Activated T-helper 1 cell treated with anti-CD3 and anti-CD28 coated beads, Interleukin-12 subunit alpha, Interleukin-12 subunit beta, Interleukin-2, Interleukin-4 antibody, amounts not matched to agents 30 ng/mL and 10 ng/mL and 1 ng/mL, durations not matched to agents 14 hours and 24 hours and 36 hours (primary cell): Measurements from ENCODE around the gene TCEA2. TPM values are rescaled to one million over a fixed set of nuclear protein-coding genes. Genes with fewer than 3 reads are reported as not detected.
A peak's percentile ranks its signal among the peaks of the same experiment; 100 is the strongest.

Experiments used
- DNase-seq: peaks from one replicate; pipeline ENCODE4 v3.0.0; 2021; ENCODE audit warnings: low spot score
- H3K27ac Mint-ChIP-seq: one replicate; pipeline ENCODE4 v1.8.0; 2021; ENCODE audit warnings: mild to moderate bottlenecking, mixed read lengths
- H3K27me3 Mint-ChIP-seq: one replicate; pipeline ENCODE4 v1.8.0; 2022; ENCODE audit warnings: mild to moderate bottlenecking, moderate library complexity, mixed read lengths; ENCODE audit not compliant: insufficient read depth
- H3K36me3 Mint-ChIP-seq: one replicate; pipeline ENCODE4 v1.8.0; 2021; ENCODE audit warnings: low read depth, mixed read lengths
- H3K4me1 Mint-ChIP-seq: one replicate; pipeline ENCODE4 v1.8.0; 2021; ENCODE audit warnings: low read depth, mixed read lengths
- H3K4me3 Mint-ChIP-seq: one replicate; pipeline ENCODE4 v1.8.0; 2021; ENCODE audit warnings: mild to moderate bottlenecking, moderate library complexity, mixed read lengths
- H3K9me3 Mint-ChIP-seq: one replicate; pipeline ENCODE4 v1.8.0; 2021; ENCODE audit warnings: mixed read lengths
- intact Hi-C: fragments of 100-400 bp; cut with micrococcal nuclease; formaldehyde crosslinking; loops from one replicate; pipeline ENCODE4 v1.15.1; 2024
- total RNA-seq: library from RNA; stranded (reverse); gene quantifications from 2 replicates; pipeline ENCODE4 v1.2.3, GENCODE V29; 2022

Gene TCEA2
- total RNA-seq, 1 donor from 2014 or later, result 33.8 TPM

- no peak overlapping the region for H3K4me3 Mint-ChIP-seq
- peaks cover 16% of the 10 kb centered on the region for H3K4me1 Mint-ChIP-seq
- no peaks in the 10 kb centered on the region for H3K36me3 Mint-ChIP-seq
- no peak overlapping the region for H3K27ac Mint-ChIP-seq
- no peak for DNase-seq
- peaks cover 2% of the 10 kb centered on the region for H3K27me3 Mint-ChIP-seq
- intact Hi-C loops, result loop anchor here (5.0 kb wide), 1 partner anchor 269 kb away; no protein-coding TSS in a partner anchor
- no peaks in the 10 kb centered on the region for H3K9me3 Mint-ChIP-seq
Measured at GRCh38 chr20:64055893-64056638, 6.9 kb upstream of the TCEA2 start.

DNA sequence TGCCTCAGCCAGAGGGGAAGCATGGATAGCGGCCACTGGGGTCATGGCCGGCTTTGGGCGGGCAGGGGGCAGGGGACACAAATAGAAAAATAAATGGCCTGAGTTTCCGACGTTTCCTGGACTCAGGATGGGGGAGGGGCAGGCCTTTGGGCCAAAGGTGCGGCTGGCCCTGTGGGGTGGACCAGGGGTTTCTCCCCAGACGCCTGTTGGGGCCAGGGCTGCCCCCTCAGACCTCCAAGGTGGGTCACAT is 6.4 kb upstream of the TCEA2 start:
- intact Hi-C loops, result loop anchor here (5.0 kb wide), 1 partner anchor 269 kb away; no protein-coding TSS in a partner anchor
- no peak for DNase-seq

GRCh38 chr20:64056889-64057627 is 5.9 kb upstream of the TCEA2 start:
- Mint-ChIP-seq H3K9me3 (no peaks in the 10 kb centered on the region), H3K4me1 (peaks cover 18% of the 10 kb centered on the region), H3K36me3 (no peaks in the 10 kb centered on the region), H3K4me3 (peak overlapping the region; percentile 75), H3K27ac (peak overlapping the region; percentile 75), H3K27me3 (no peaks in the 10 kb centered on the region)
- DNase-seq, result no peak
- intact Hi-C loops, result loop anchor here (1.0 to 5.0 kb wide), 2 partner anchors 18 to 270 kb away; no protein-coding TSS in a partner anchor

More for the DNA sequence above, 6.4 kb upstream of the TCEA2 start:
- Mint-ChIP-seq H3K4me1 (peaks cover 16% of the 10 kb centered on the region), H3K36me3 (no peaks in the 10 kb centered on the region), H3K27ac (no peak overlapping the region), H3K4me3 (no peak overlapping the region), H3K9me3 (no peaks in the 10 kb centered on the region), H3K27me3 (peaks cover 2% of the 10 kb centered on the region)

- no peaks in the 10 kb centered on the region for H3K27me3 Mint-ChIP-seq
- intact Hi-C loops, result loop anchor here (1.0 to 5.0 kb wide), 2 partner anchors 19 to 271 kb away; no protein-coding TSS in a partner anchor
- peak; percentile 70 for DNase-seq
- no peaks in the 10 kb centered on the region for H3K36me3 Mint-ChIP-seq
- H3K4me1 Mint-ChIP-seq, result peaks cover 22% of the 10 kb centered on the region
- H3K4me3 Mint-ChIP-seq, result peak overlapping the region; percentile 75
- H3K27ac Mint-ChIP-seq, result peak overlapping the region; percentile 75
- no peaks in the 10 kb centered on the region for H3K9me3 Mint-ChIP-seq
Measured at GRCh38 chr20:64057628-64058498, 5.1 kb upstream of the TCEA2 start.

GRCh38 chr20:64058536-64058935 is 4.5 kb upstream of the TCEA2 start:
- H3K4me1 Mint-ChIP-seq, result peaks cover 22% of the 10 kb centered on the region
- no peaks in the 10 kb centered on the region for H3K27me3 Mint-ChIP-seq
- H3K27ac Mint-ChIP-seq, result peak overlapping the region; percentile 45
- intact Hi-C loops, result loop anchor here (5.0 kb wide), 1 partner anchor 271 kb away; no protein-coding TSS in a partner anchor
- H3K4me3 Mint-ChIP-seq, result peak overlapping the region; percentile 75
- no peaks in the 10 kb centered on the region for H3K36me3 Mint-ChIP-seq
- no peaks in the 10 kb centered on the region for H3K9me3 Mint-ChIP-seq
- no peak for DNase-seq

DNA sequence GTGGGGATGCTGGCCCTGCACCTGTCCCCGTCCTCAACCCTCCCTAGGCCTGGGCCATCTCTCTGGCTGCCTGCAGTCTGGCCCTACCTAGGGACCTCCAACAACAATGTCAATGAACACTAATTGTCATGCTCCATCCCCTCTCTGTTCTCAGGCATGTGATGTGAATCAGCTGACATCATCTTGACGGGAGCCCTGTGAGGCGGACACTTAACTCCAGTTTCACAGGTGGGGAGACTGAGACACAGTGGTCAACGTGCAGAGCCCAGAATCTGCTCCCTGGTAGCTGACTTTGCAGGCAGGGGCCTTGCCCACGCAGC is 762 bp upstream of the TCEA2 start:
- H3K27me3 Mint-ChIP-seq, result no peaks in the 10 kb centered on the region
- no peak for DNase-seq
- H3K36me3 Mint-ChIP-seq, result peaks cover 2% of the 10 kb centered on the region
- H3K4me3 Mint-ChIP-seq, result peak overlapping the region; percentile 93
- H3K27ac Mint-ChIP-seq, result peak overlapping the region; percentile 7
- intact Hi-C loops, result loop anchor here (2.0 to 5.0 kb wide), 3 partner anchors 435 to 845 kb away; partner anchors contain the start of genes ARFGAP1, GMEB2 and YTHDF1
- H3K4me1 Mint-ChIP-seq, result peaks cover 53% of the 10 kb centered on the region
- H3K9me3 Mint-ChIP-seq, result no peaks in the 10 kb centered on the region

GRCh38 chr20:64063389-64064144 is 569 bp downstream of the TCEA2 start:
- Mint-ChIP-seq H3K4me3 (peak overlapping the region; percentile 93), H3K9me3 (no peaks in the 10 kb centered on the region), H3K36me3 (peaks cover 2% of the 10 kb centered on the region), H3K27me3 (no peaks in the 10 kb centered on the region), H3K4me1 (peaks cover 48% of the 10 kb centered on the region), H3K27ac (peak overlapping the region; percentile 95)
- intact Hi-C loops, result loop anchor here (1.0 to 5.0 kb wide), 14 partner anchors 16 to 846 kb away; partner anchors contain the start of genes ARFGAP1, ARFRP1, DNAJC5 and GMEB2
- no peak for DNase-seq

GRCh38 chr20:64064145-64064698 is 1.2 kb downstream of the TCEA2 start:
- intact Hi-C loops, result loop anchor here (5.0 kb wide), 2 partner anchors 792 to 847 kb away; partner anchors contain the start of genes ARFGAP1 and YTHDF1
- H3K9me3 Mint-ChIP-seq, result no peaks in the 10 kb centered on the region
- peak overlapping the region; percentile 95 for H3K27ac Mint-ChIP-seq
- DNase-seq, result no peak
- H3K4me1 Mint-ChIP-seq, result peaks cover 45% of the 10 kb centered on the region
- H3K36me3 Mint-ChIP-seq, result peaks cover 2% of the 10 kb centered on the region
- H3K4me3 Mint-ChIP-seq, result peak overlapping the region; percentile 93
- H3K27me3 Mint-ChIP-seq, result no peaks in the 10 kb centered on the region

GRCh38 chr20:64065062-64065973 is 2.3 kb downstream of the TCEA2 start:
- Mint-ChIP-seq H3K36me3 (peaks cover 2% of the 10 kb centered on the region), H3K9me3 (no peaks in the 10 kb centered on the region), H3K27me3 (no peaks in the 10 kb centered on the region), H3K4me3 (peak overlapping the region; percentile 93), H3K27ac (peak overlapping the region; percentile 90), H3K4me1 (peaks cover 45% of the 10 kb centered on the region)
- no peak for DNase-seq
- intact Hi-C loops, result loop anchor here (5.0 kb wide), 1 partner anchor 423 kb away; no protein-coding TSS in a partner anchor

DNA sequence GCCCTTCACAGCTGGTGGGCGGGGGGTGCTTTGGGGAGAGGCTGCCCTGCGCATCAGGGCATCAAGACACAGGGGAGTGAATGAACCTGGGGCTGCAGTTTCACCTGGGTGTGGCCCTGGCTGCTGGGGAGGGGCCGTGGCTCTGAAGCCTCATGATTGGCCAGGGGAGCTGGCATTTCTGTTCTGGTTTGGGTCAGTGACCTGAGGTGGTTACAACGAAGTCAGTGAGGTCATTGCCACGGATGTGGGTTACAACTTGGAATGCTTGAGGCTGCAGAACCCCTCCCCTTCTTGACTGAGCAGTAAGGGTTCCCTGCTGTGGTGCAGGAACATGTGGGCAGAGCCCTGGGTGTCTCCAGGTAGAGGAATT is 3.0 kb downstream of the TCEA2 start:
- intact Hi-C loops, result loop anchor here (1.0 to 5.0 kb wide), 3 partner anchors 11 to 528 kb away; no protein-coding TSS in a partner anchor

More for the DNA sequence above, 3.0 kb downstream of the TCEA2 start:
- peaks cover 4% of the 10 kb centered on the region for H3K36me3 Mint-ChIP-seq
- H3K9me3 Mint-ChIP-seq, result no peaks in the 10 kb centered on the region
- peak overlapping the region; percentile 90 for H3K27ac Mint-ChIP-seq
- peak; percentile 78 for DNase-seq
- no peaks in the 10 kb centered on the region for H3K27me3 Mint-ChIP-seq
- H3K4me1 Mint-ChIP-seq, result peaks cover 45% of the 10 kb centered on the region
- peak overlapping the region; percentile 64 for H3K4me3 Mint-ChIP-seq
